GM19239 (cell line): ENCODE results near the gene MYH14.
"Not testable (repeated sequence)": the region's sequence is repeated elsewhere in the genome, so short reads cannot be mapped to it uniquely, and the experiment has no call there.

Experiments used
- DNase-seq: peaks from one replicate; pipeline ENCODE4 v3.0.0; 2011; ENCODE audit warnings: low spot score; ENCODE audit not compliant: insufficient read length
- FAIRE-seq: peaks from 2 replicates; lab custom pipeline; 2011; peaks lifted over from hg19 to GRCh38; lab: Jason Lieb, UNC

Gene MYH14

DNA sequence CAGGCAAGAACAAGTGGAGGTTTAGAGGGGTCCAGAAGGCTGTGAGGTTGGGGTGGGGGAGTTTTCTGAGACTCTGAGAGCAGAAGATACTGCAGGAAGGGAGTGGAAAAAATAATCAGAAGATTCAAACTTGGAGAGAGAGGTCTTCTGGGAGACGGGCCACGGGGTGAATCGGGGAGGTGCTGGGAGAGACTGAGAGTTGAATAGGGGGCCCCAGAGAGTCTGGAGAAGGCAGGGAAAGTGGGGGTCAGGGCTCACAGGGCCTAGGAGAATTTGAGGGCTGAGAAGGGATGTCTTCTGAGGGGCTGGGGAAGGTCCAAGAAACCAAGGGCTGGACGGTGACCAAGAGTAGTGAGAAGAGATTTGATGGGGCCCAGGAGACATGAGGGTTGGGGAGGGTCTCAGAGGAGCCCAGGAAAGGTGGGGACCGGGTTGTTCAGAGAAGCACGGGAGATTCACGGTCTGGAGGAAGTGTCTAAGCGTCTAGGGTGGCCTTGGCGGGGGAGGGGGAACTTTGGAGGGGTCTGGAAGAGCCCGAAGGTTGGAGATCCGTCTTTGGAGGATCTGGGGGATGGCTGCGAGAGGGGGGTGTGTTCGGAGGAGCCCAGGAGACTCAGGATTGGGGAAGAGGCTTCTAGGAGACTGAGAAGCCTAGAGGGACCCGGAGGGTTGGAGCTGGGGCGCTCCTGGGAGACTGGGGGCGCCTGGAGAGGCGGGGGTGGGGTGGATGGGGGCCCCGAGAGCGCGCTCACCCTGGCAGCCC, 124.2 kb downstream of the MYH14 start:
- FAIRE-seq = no peak
- no peak for DNase-seq

DNA sequence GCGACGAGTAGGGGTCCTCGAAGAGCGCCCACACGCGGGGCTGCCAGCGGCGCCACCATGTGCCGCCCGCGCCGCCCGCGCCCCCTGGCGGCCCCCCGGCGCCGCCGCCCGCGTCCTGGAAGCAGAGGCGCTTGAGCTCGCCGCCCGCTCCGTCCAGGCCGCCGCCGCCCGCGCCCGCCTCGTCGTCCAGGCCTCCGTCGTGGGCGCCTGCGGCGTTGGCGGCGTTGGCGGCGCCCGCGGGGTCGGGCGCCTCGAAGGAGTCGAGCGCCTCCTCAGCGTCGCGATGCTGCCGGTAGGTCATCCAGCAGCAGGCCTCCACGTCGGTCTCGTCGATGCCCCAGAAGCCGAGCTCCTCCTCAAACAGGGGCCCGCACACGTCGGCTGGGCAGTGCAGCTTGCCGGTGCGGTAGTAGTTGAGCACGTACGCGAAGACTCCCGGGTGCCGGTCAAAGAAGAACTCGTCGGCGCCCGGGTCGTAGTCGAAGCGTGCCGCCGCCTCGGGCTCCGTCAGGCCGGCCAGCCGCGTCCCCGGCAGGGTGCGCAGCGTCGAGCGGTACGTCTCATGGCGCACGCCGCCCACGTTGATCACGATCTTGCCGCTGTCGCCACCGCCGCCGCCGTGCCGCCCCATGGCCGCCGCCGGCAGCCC, 124.9 kb downstream of the MYH14 start:
- no peak for FAIRE-seq
- DNase-seq = no peak

DNA sequence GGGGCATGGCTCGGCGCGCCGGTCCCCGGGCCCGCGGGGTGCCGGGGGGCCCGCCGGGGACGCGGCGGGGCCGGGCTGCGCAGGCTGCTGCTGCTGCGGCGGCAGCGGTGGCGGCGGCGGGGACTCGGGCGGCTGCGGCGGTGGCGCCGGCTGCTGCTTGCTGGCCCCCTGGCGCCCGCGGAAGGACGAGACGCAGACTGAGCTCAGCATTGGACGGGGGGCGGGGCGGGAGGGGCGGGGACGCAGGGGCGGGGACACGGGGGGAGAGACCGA, 125.4 kb downstream of the MYH14 start:
- DNase-seq = no peak
- FAIRE-seq = no peak

DNA sequence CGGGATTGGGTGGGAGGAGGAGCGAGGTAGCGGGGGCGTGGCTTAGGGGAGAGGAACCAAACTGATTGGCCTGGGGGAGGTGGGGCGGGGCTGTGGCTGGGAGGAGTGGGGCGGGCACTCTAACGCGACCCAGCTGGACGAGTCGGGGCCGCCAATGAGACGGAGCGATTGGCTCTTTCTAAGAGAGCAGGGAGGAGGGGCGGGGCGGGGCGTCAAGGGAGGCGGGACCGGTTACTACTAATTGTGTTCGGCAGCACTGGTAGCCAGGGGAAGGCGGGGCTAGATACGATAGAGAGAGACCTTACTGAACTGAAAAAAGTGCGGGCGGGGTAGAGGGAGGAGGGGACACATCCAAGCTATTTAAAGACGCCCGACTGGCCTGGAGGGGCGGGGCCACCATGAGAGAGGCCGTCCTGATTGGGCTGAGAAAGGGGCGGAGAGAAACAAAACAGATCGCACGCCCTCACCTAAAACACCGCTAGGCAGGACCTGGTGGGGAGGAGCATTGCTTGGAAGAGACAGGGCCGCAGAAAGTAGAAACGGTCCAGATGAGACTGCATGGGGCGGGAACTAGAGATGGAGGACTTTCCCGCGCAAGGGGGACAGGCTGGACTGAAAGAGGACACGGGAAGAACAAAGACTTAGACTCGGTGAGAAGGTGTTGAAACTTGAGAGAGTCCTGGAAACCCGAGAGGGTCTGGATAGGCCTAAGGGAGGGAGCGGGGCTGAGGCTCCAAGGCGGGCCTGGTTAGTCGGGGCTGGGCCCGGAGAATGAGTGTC, 125.9 kb downstream of the MYH14 start, which contains the start of gene KCNC3:
Gene KCNC3, minus strand, starts transcription at position 232 of the 780 bp plus-strand sequence. CDS start 295 bp downstream, outside the sequence.
- DNase-seq = peak; percentile 97
- peak; percentile 98 for FAIRE-seq

DNA sequence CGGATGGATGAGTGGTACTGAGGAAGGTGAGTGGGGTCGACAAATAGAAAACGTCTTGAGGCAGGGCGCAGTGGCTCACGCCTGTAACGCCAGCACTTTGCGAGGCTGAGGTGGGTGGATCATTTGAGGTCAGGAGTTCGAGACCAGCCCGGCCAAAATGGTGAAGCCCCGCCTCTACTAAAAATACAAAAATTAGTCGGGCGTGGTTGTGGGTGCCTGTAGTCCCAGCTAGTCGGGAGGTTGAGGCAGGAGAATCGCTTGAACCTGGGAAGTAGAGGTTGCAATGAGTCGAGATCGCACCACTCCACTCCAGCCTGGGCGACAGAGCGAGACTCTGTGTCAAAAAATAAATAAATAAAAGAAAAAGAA, 126.5 kb downstream of the MYH14 start:
- not testable (repeated sequence) for FAIRE-seq, DNase-seq

DNA sequence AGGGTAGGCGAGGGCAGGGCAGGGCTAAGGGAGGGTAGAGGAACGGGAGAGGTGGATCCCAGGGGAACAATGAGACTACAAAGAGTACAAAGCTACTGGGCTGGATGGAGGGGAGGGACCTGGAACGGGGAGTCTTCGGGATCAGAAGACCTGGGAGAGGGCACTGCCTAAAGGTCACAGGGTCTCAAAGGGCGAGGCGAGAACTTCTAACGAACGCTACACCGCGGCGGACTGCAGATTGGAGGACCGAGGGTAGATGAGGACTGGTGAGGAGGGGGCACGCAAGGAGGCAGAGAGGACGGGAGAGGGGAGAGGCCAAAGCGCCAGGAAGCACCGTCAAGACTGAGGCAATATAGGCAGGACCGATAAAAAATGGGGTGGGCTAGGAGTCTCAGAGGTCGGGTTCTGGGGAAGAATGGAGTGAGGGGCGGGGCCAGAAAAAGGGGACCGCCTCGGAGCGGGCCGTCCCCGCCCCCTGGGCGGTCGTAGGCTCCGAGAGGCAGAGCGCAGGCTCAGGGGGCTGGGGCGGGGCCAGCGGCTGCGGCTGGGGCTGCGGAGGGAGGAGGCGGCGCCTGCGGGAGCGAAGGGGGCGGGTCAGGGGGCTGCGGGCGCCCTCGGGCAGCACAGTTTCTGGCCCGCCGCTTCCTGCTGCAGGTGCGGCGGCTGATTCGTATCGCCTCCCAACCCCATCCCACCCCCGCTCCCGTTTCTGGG, 127.1 kb downstream of the MYH14 start:
- FAIRE-seq = no peak
- no peak for DNase-seq

DNA sequence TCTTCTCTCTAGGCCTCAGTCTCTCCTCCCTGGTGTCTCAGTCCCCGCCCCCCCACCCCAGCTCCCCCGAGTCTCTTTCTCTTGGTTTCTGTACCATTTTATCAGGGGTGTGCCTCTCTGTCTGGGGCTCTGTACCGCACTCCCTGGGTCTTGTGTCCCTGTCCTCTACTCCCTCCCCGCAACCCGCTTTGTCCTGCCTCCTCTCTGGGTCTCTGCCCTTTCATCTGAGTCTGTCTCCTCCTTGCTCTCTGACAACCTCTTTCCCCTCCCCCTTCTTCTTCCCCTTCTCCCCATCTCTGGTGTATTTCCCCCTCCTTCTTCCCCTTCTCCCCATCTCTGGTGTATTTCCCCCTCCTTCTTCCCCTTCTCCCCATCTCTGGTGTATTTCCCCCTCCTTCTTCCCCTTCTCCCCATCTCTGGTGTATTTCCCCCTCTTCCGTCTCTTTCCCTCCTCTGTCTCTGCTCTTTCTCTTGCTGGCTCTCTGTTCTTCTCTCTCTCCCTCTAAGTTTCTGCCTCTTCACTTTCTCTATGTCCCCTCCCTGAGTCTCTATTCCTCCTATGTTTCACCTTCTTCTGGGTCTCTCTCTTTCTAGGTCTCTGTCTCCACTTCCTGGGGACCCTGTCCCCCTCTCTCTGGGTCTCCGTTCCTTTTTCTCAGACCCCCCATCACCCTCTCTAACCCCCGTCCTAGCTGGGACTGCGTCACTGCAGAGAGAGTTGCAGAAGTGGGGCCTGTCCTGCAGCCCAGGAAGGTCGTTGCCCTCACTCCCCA, 128.0 kb downstream of the MYH14 start:
- FAIRE-seq (no peak), DNase-seq (no peak)

DNA sequence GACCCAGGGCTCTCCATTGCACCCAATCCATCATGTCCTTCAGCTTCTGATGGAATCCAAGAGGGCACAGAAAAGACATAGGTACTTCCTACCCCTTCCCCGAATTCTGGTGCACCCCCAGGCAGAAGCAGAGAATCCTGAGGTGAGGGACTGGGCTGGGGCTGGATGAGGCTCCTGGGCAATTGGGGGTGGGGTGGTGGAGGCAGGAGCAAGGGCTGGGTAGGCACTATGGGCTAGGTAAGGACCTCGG, 128.5 kb downstream of the MYH14 start:
- DNase-seq = no peak
- no peak for FAIRE-seq

DNA sequence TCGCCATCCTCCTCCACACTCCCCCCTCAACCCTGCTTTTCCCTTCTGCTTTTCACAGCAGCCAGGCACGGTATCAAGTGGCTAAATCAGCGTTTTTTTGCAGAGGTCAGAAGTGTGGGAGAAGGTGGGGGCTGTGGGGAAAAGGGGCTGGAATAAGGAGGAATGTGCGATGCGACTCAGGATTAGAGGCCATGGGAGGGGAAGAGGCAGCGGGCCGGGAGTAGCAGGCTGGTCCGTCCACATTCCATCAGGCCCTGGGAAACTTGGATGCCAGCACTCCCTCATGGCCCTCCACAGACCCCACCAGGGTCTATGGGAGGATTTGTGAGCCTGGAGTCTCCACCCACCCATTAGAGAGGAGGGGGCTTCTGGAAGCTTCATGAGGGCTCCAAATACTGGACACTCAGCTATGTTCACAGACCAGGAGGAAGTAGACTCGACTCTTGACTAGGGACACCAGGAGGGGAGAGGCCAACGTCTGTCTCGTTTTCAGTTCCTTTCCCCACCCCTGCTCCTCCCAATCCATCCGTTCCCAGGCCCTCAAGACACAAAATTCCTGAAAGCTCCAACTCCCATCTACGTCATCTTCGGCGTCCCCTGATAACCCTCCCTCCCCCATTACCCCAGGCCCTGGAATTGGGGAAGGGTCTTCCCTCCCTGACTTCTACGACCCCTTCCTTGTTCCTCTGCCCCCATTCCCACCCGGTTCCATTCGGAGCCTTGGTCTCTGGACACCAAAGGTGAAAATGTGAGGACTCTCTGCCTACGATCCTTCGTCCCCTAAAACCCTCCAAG, 129.0 kb downstream of the MYH14 start:
- DNase-seq (no peak), FAIRE-seq (no peak)

DNA sequence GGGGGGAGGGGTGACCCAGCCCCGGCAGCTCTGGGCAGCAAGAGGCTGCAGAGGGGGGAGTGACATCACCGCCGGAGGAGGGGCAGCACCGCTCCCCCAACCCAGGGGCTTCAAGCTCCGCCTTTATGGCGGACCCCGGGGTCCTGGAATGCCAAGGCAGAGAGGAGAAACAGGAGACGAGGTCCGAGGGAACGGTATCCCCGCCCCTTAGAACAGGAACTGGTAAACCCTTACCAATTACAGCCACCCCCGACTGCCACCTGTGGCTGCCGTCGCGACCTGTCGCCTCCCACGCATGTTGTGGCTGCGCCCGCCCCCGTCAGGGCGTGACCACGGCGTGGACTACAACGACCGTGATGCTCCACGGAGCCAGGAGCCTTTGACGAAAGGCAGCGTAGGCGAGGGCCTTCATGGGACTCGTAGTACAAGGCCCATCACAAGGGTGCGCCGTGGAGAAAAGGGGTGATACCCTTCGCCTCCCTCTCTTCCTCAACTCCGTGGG, 129.9 kb downstream of the MYH14 start:
- peak; percentile 73 for DNase-seq

DNA sequence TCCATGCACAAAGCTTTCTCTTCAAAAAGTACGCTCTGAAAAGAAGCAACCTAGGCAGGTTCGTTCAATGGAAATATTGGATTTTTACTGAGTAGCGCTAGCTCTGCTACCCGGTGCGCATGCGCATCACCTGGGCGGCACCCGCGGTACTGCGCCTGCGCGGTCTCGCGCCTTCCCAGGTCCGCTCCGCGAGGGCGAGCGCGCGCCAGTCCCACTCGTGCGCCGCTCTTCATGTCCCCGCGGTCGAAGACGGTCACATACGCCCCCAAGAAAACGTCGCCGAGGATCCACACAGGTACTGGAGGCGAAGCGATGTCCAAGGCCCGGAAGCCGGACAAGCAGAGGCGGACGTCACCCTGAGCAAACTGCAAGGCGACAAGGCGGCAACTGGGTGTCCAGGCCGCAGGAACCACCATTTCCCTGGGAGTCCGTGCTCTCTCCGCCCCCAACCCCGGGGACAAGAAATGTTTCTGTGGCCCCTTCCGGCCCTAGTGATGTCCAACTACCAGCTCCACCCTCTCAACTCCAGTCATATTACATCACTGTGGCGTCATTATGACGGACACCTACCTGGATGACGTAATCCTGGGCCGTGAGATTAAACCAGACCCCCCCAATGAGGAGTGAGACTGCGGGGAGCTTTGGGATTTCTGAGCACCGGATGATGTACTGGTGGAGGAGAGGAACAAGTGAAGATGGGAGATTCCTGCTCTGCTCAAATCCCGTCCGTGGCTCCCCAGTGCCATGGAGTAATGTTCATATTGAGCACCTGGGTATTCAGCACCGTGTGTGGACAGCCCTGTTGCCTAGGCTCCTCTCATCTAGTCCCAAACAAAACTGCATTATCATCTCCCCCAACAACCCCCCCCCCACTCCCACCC, 130.6 kb downstream of the MYH14 start:
- DNase-seq = no peak

More for the DNA sequence above, 129.9 kb downstream of the MYH14 start:
- FAIRE-seq = no peak

DNA sequence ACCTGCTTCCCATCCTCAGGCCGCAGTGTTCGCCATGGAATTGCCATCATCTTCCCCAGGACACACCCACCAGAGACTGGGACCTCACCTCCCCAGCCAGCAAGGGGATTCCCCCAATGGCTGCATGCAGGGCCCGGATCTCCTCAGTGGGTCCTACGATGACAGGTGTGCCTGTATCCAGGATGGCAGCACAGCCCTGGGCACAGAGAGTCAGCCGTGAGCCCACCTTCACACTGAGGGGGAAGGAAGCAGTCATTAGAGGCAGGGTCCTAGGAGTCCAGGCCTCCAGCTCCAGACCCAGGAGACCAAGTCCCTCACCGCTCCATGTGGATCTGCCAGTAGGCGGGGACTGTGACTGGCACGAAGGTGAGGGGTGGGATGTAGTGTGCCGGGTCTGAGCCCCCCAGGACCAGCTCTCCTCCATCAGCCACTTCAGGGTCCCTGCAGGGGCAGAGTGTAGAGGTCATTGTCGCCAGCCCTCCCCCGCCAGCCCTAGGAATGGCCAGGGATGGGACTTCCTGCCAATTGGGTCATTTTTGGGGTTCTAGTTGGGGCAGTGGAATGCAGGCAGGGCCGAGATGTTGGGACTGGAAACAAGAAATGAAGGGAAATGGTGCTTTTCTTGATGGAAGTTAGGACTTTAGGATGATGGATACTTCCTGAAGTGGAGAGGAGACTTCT, 131.5 kb downstream of the MYH14 start:
- FAIRE-seq (no peak), DNase-seq (no peak)

More for the DNA sequence above, 130.6 kb downstream of the MYH14 start:
- peak; percentile 76 for FAIRE-seq

DNA sequence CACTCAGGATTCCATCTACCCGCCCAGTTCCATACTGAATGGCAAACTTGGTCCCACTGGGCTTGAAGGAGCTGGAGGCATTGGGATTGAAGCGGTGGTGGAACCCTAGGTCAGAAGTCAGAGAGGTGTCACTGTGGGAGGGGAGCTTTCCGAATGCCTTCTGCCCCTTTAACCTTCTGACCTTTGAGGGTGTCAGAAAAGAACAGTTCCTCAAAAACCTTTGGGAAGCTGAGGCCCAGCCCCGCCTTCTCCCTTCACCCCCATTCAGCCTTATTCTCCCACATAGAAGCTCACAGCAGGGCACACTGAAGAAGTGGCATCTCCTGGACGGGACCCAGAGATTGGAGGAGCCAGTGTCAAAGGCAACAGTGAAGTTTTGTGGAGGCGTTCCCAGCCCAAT, 133.6 kb downstream of the MYH14 start:
- not testable (repeated sequence) for DNase-seq, FAIRE-seq

DNA sequence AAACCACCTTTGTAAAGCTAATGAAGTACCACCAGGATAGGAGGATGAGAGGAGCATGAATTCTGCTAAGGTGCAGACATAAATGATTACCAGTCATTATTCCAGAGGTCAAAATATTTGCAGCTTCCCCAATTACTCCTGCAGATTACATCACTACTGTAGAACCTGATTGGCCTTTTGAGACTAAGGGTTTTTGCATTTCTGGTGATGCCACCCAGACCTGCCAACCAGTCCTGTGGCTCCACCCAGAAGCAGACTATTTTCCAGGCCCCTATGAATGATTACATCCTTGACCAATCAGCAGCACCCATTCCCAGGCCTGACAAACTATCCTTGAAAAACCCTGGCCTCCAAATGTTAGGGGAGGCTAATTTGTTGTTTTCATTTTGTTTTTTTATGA, 136.9 kb downstream of the MYH14 start:
- no peak for FAIRE-seq
- no peak for DNase-seq

DNA sequence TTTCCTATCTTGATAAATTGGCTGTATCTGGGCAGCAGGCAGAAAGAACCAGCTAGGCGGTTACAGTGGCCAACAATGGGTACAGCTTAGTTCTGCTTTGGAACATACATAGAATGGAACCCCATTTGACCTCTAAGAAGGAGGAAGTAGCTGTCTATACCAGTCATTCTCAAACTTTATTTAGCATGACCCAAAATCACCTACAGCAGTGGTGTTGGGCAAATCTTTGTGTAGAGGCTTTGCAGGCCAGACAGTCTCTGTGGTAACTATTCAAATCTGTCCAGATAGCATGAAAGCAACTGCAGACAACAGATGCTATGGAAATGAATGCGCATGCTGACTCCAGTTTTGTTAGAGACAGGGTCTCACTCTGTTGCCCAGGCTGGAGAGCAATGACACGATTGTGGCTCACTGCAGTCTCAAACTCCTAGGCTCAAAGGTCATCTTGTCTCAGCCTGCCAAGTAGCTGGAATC, 137.7 kb downstream of the MYH14 start:
- no peak for DNase-seq
- FAIRE-seq = peak; percentile 86

DNA sequence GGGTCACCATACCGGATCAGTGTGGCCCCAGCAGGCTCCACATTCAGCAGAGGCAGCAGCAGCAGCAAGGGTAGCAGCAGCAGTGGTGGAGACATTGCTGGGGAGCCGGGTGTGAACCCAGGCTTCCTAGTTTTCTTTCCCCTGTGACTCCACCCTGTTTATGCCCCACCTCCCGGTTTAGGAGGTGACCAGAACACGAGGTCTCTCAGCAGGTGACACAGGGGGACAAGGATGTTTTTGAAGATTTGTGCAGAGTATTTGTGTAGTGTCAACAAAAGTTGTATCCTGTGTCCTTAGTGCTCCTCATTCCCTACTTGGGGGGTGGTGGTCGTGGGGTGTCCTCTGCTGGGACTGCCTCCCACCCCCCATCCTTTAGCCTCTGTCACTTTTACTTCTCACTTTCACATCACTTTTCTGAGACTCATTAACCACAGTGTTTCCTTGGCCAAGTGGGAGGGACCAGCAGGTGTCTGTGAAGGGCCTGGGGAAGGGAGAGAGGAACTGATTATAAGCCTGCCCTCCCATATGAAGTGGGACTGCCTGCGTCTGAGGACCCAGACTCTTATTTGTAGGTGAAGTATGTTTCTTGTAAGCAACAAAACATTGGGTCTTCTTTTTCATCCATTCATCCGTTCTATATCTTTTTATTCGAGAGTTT, 141.4 kb downstream of the MYH14 start:
- DNase-seq = no peak
- FAIRE-seq = peak; percentile 97

DNA sequence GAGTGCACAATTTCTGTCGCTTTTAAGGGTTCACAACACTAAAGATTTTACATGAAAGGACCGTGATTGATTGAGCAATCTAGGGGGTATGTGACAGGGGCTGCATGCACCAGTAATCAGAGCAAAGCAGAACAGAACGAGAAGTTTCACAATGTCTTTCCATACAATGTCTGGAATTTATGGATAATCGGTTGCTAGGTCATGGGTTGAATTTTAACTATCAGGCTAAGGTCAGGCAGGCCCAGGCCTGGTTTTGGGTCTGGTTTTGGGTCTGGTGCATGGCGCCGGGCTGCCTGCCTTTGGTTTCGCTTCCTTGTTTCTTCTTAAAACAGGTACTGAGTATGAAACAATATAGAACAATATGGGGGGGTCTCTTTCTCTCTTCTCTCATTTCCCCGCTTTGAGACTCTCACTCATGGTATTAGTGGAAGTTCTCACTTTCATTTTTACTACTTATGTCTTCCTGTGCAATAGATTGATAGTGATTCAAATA, 143.7 kb downstream of the MYH14 start:
- not testable (repeated sequence) for DNase-seq
- peak; percentile 91 for FAIRE-seq
